ENCODE data around the gene LGR4. TPM values are rescaled to one million over a fixed set of nuclear protein-coding genes. Genes with fewer than 3 reads are reported as not detected.

LGR4 gene
- total and polyA plus RNA-seq, 12 donors, result 7.3 to 90.4 (median 38.6) TPM

GRCh38 chr11:27414644-27415043 lies 57.9 kb downstream of the LGR4 start:
- no peaks in the 10 kb centered on the region for H3K27me3 ChIP-seq
- H3K4me1 ChIP-seq (replicated peaks in 1 of 2), result no peaks in the 10 kb centered on the region
- H3K4me3 ChIP-seq, result no peak overlapping the region
- 90 to 94% (median 92%) methylated on average over 3 of the region's 3 CpGs for WGBS, 4 donors
- no peak overlapping the region for H3K27ac ChIP-seq
- no peak for DNase-seq
- no peaks in the 10 kb centered on the region for H3K9me3 ChIP-seq (replicated peaks in 1 of 3)
- intact Hi-C loops (cut with DNase I), result no loop called here
- TF ChIP-seq POLR2A (IDR thresholded peaks at IDR 0.05), result no peak
- TF ChIP-seq, protein P1, sequence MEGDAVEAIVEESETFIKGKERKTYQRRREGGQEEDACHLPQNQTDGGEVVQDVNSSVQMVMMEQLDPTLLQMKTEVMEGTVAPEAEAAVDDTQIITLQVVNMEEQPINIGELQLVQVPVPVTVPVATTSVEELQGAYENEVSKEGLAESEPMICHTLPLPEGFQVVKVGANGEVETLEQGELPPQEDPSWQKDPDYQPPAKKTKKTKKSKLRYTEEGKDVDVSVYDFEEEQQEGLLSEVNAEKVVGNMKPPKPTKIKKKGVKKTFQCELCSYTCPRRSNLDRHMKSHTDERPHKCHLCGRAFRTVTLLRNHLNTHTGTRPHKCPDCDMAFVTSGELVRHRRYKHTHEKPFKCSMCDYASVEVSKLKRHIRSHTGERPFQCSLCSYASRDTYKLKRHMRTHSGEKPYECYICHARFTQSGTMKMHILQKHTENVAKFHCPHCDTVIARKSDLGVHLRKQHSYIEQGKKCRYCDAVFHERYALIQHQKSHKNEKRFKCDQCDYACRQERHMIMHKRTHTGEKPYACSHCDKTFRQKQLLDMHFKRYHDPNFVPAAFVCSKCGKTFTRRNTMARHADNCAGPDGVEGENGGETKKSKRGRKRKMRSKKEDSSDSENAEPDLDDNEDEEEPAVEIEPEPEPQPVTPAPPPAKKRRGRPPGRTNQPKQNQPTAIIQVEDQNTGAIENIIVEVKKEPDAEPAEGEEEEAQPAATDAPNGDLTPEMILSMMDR (IDR thresholded peaks at IDR 0.05), result no peak
- no peaks in the 10 kb centered on the region for H3K36me3 ChIP-seq (replicated peaks in 1 of 2)

DNA sequence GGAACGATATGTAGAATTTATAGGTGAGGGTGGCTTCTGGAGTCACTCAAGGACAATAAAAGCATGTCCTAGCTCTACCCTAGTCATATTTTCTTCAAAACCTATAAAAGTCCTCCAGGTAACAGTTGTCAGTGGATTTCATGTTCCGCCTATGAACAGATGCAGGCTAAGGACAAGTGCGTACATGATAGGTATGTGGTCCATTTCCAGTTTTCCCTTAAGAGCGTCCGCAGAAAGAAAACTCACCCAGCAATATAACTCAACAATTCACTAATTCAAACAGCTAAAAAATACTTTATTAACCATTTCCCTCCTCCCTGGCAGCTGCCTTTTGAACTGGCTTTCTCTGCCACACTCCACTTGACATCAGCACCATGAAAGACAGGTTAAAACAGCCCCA lies 59.4 kb downstream of the LGR4 start:
- H3K27ac ChIP-seq, result no peak overlapping the region
- no peaks in the 10 kb centered on the region for H3K9me3 ChIP-seq (replicated peaks in 1 of 3)
- no peak for DNase-seq
- H3K4me1 ChIP-seq (replicated peaks in 1 of 2), result no peaks in the 10 kb centered on the region
- no peaks in the 10 kb centered on the region for H3K27me3 ChIP-seq
- intact Hi-C loops (cut with DNase I), result no loop called here
- WGBS, 4 donors, result 95 to 98% (median 96%) methylated on average over 5 of the region's 5 CpGs
- H3K36me3 ChIP-seq (replicated peaks in 1 of 2), result no peaks in the 10 kb centered on the region
- TF ChIP-seq, protein P1 (IDR thresholded peaks at IDR 0.05), result no peak
- no peak for TF ChIP-seq POLR2A (IDR thresholded peaks at IDR 0.05)
- H3K4me3 ChIP-seq, result no peak overlapping the region

DNA sequence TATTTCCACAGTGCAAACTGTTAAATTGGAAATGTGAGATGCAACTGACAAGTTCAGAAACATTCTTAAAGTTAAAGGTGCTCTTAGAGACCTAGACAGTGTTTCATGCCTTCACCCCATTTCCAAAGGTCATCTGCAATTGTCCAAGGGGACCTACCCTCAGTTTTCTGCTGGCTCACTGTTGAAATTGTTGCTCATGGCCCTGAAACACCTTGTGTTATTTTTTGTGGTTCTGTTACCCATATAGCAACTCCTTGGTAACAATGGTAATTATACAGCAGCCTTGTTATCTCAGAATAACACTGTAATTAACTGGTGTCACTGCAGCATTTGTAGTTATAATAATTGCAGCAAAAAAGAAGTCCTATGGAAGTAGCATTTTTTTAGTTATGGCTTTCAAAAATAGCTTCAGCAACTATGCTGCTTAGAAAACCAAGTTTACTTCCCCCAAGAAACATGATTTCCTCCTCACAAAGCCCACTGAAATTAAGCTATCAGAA lies 60.3 kb downstream of the LGR4 start:
- DNase-seq, result no peak
- no peaks in the 10 kb centered on the region for H3K4me1 ChIP-seq (replicated peaks in 1 of 2)
- H3K27me3 ChIP-seq, result no peaks in the 10 kb centered on the region
- TF ChIP-seq, protein P1 (IDR thresholded peaks at IDR 0.05), result no peak
- no peak for TF ChIP-seq POLR2A (IDR thresholded peaks at IDR 0.05)
- no peak overlapping the region for H3K4me3 ChIP-seq
- H3K27ac ChIP-seq, result no peak overlapping the region
- peaks cover 0 to 5% (median 0%) of the 10 kb centered on the region in 3 donors for H3K9me3 ChIP-seq (replicated peaks in 1 of 3)
- H3K36me3 ChIP-seq (replicated peaks in 1 of 2), result no peaks in the 10 kb centered on the region
- intact Hi-C loops (cut with DNase I), result no loop called here

- Histone ChIP-seq H3K4me1 (replicated peaks in 1 of 2) (peaks cover 0 to 1% of the 10 kb centered on the region in 2 donors), H3K27ac (no peak overlapping the region), H3K36me3 (replicated peaks in 1 of 2) (no peaks in the 10 kb centered on the region), H3K27me3 (no peaks in the 10 kb centered on the region), H3K4me3 (no peak overlapping the region), H3K9me3 (replicated peaks in 1 of 3) (peaks cover 0 to 5% (median 0%) of the 10 kb centered on the region in 3 donors)
- intact Hi-C loops (cut with DNase I), result no loop called here
- no peak for DNase-seq
- TF ChIP-seq POLR2A (IDR thresholded peaks at IDR 0.05), result no peak
- TF ChIP-seq, protein P1 (IDR thresholded peaks at IDR 0.05), result no peak
Measured at GRCh38 chr11:27411328-27411727, 61.3 kb downstream of the LGR4 start.
